HUES6 (cell line): ENCODE data around the gene HERC6.
"Not testable (repeated sequence)": the region's sequence is repeated elsewhere in the genome, so short reads cannot be mapped to it uniquely, and the experiment has no call there.

Source experiments
- H3K27ac ChIP-seq: 2 replicates; pipeline ENCODE4 v1.7.0; 2013; ENCODE audit warnings: low read depth, mild to moderate bottlenecking, low read length, inconsistent platforms
- H3K27me3 ChIP-seq: 2 replicates; pipeline ENCODE4 v1.6.1; 2013; ENCODE audit warnings: low read length; ENCODE audit not compliant: control insufficient read depth, insufficient read depth
- H3K36me3 ChIP-seq: 2 replicates; pipeline ENCODE4 v1.6.1; 2013; ENCODE audit warnings: low read length; ENCODE audit not compliant: control insufficient read depth, insufficient read depth
- H3K4me1 ChIP-seq: 2 replicates; pipeline ENCODE4 v1.6.1; 2013; ENCODE audit warnings: low read length; ENCODE audit not compliant: control insufficient read depth, insufficient read depth
- H3K4me3 ChIP-seq: 2 replicates; pipeline ENCODE4 v1.5.1; 2013; ENCODE audit warnings: low read depth, low read length
- H3K9ac ChIP-seq: one replicate; pipeline ENCODE4 v1.6.1; 2013; ENCODE audit warnings: mild to moderate bottlenecking, low read length
- H3K9me3 ChIP-seq: 2 replicates; pipeline ENCODE4 v1.6.1; 2013; ENCODE audit warnings: low read depth, low read length; ENCODE audit not compliant: control insufficient read depth, insufficient read depth

The HERC6 gene

GRCh38 chr4:88446124-88446523 is 67.5 kb downstream of the HERC6 start:
- H3K27ac ChIP-seq, result no peak overlapping the region
- no peak overlapping the region for H3K4me3 ChIP-seq
- no peak overlapping the region for H3K9ac ChIP-seq
- peaks cover 9% of the 10 kb centered on the region for H3K36me3 ChIP-seq
- H3K27me3 ChIP-seq, result no peaks in the 10 kb centered on the region
- H3K9me3 ChIP-seq, result peaks cover 7% of the 10 kb centered on the region
- peaks cover 31% of the 10 kb centered on the region for H3K4me1 ChIP-seq

- no peaks in the 10 kb centered on the region for H3K27me3 ChIP-seq
- no peak overlapping the region for H3K4me3 ChIP-seq
- H3K9ac ChIP-seq, result no peak overlapping the region
Measured at GRCh38 chr4:88447371-88448095, 68.9 kb downstream of the HERC6 start.

GRCh38 chr4:88448211-88448765 is 69.6 kb downstream of the HERC6 start:
- H3K27me3 ChIP-seq, H3K9ac ChIP-seq, H3K9me3 ChIP-seq, H3K36me3 ChIP-seq, H3K27ac ChIP-seq, H3K4me3 ChIP-seq: not testable (repeated sequence)
- H3K4me1 ChIP-seq, result peaks cover 27% of the 10 kb centered on the region

More at GRCh38 chr4:88447371-88448095, 68.9 kb downstream of the HERC6 start:
- H3K9me3 ChIP-seq, result peaks cover 7% of the 10 kb centered on the region
- H3K36me3 ChIP-seq, result peaks cover 2% of the 10 kb centered on the region
- H3K4me1 ChIP-seq, result peaks cover 31% of the 10 kb centered on the region
- no peak overlapping the region for H3K27ac ChIP-seq

- Histone ChIP-seq H3K27ac (no peak overlapping the region), H3K9ac (no peak overlapping the region), H3K27me3 (no peaks in the 10 kb centered on the region), H3K4me3 (no peak overlapping the region), H3K9me3 (0 out of 2 replicates have a peak, but pooled peaks cover 8% of the 10 kb centered on the region), H3K4me1 (peaks cover 22% of the 10 kb centered on the region), H3K36me3 (no peaks in the 10 kb centered on the region)
Measured at GRCh38 chr4:88448889-88449288, 70.2 kb downstream of the HERC6 start.

- no peaks in the 10 kb centered on the region for H3K27me3 ChIP-seq
- H3K9me3 ChIP-seq, result 0 out of 2 replicates have a peak, but pooled peaks cover 8% of the 10 kb centered on the region
- no peak overlapping the region for H3K27ac ChIP-seq
- peaks cover 19% of the 10 kb centered on the region for H3K4me1 ChIP-seq
- H3K36me3 ChIP-seq, result no peaks in the 10 kb centered on the region
- H3K9ac ChIP-seq, result no peak overlapping the region
- H3K4me3 ChIP-seq, result no peak overlapping the region
Measured at GRCh38 chr4:88449290-88449689, 70.6 kb downstream of the HERC6 start.

- no peak overlapping the region for H3K9ac ChIP-seq
- H3K4me3 ChIP-seq, result no peak overlapping the region
- peaks cover 29% of the 10 kb centered on the region for H3K4me1 ChIP-seq
- no peak overlapping the region for H3K27ac ChIP-seq
- no peaks in the 10 kb centered on the region for H3K27me3 ChIP-seq
- 0 out of 2 replicates have a peak, but pooled peaks cover 8% of the 10 kb centered on the region for H3K9me3 ChIP-seq
- no peaks in the 10 kb centered on the region for H3K36me3 ChIP-seq
Measured at GRCh38 chr4:88451205-88451604, 72.6 kb downstream of the HERC6 start.

- no peak overlapping the region for H3K9ac ChIP-seq
- H3K4me3 ChIP-seq, result no peak overlapping the region
- H3K27ac ChIP-seq, result no peak overlapping the region
- H3K9me3 ChIP-seq, result 0 out of 2 replicates have a peak, but pooled peaks cover 8% of the 10 kb centered on the region
- peaks cover 22% of the 10 kb centered on the region; the same call in 1 of the 2 replicates for H3K4me1 ChIP-seq
- H3K36me3 ChIP-seq, result no peaks in the 10 kb centered on the region
- peaks cover 9% of the 10 kb centered on the region for H3K27me3 ChIP-seq
Measured at GRCh38 chr4:88452912-88453311, 74.3 kb downstream of the HERC6 start.

GRCh38 chr4:88456670-88457306 is 78.1 kb downstream of the HERC6 start, which contains the start of gene HERC5:
HERC5 (plus strand) TSS chr4:88457119; CDS start chr4:88457270, 151 bp downstream.
- Histone ChIP-seq H3K4me3 (peak within 1 kb of the TSS; percentile 78), H3K27ac (no peak within 1 kb of the TSS), H3K9ac (peak within 1 kb of the TSS; percentile 47)

GRCh38 chr4:88457307-88458103 is 78.9 kb downstream of the HERC6 start:
- Histone ChIP-seq H3K9ac (peak overlapping the region; percentile 47), H3K9me3 (0 out of 2 replicates have a peak, but pooled peaks cover 6% of the 10 kb centered on the region)

More at GRCh38 chr4:88456670-88457306, 78.1 kb downstream of the HERC6 start, which contains the start of gene HERC5:
- 0 out of 2 replicates have a peak, but pooled peaks cover 8% of the 10 kb centered on the region for H3K9me3 ChIP-seq
- no peaks in the 10 kb centered on the region for H3K36me3 ChIP-seq
- H3K4me1 ChIP-seq, result peaks cover 15% of the 10 kb centered on the region; the same call in 1 of the 2 replicates
- H3K27me3 ChIP-seq, result peaks cover 23% of the 10 kb centered on the region

GRCh38 chr4:88458104-88458740 is 79.6 kb downstream of the HERC6 start:
- no peaks in the 10 kb centered on the region for H3K9me3 ChIP-seq
- peaks cover 15% of the 10 kb centered on the region; the same call in 1 of the 2 replicates for H3K4me1 ChIP-seq
- peak overlapping the region; percentile 78 for H3K4me3 ChIP-seq
- H3K9ac ChIP-seq, result no peak overlapping the region
- peaks cover 9% of the 10 kb centered on the region for H3K36me3 ChIP-seq
- peaks cover 23% of the 10 kb centered on the region for H3K27me3 ChIP-seq
- H3K27ac ChIP-seq, result no peak overlapping the region

More at GRCh38 chr4:88457307-88458103, 78.9 kb downstream of the HERC6 start:
- Histone ChIP-seq H3K4me3 (peak overlapping the region; percentile 78), H3K27ac (no peak overlapping the region), H3K4me1 (peaks cover 15% of the 10 kb centered on the region; the same call in 1 of the 2 replicates), H3K36me3 (peaks cover 7% of the 10 kb centered on the region), H3K27me3 (peaks cover 23% of the 10 kb centered on the region)
